CD4-positive, alpha-beta T cell (primary cell): Measurements from ENCODE around the gene FAAP20. TPM values are rescaled to one million over a fixed set of nuclear protein-coding genes. Genes with fewer than 3 reads are reported as not detected.

ENCODE experiments used
- ATAC-seq: fragments of 200-7000 bp; cut with Tn5 transposase; one replicate; pipeline ENCODE4 v1.10.0; 2022; ENCODE audit warnings: mild to moderate bottlenecking; ENCODE audit not compliant: poor library complexity
- CTCF ChIA-PET: fragments of 350-600 bp; sonication (Branson Sonifier 250); formaldehyde crosslinking; loops from one replicate; lab custom pipeline; 2021; ENCODE audit warnings: antibody characterized with exemption, inconsistent platforms; lab: Charles Lee
- POLR2A ChIA-PET: fragments of 350-600 bp; sonication (Branson Sonifier 250); formaldehyde crosslinking; loops from one replicate; lab custom pipeline; 2021; ENCODE audit warnings: antibody characterized with exemption, inconsistent platforms; lab: Charles Lee
- DNase-seq, 14 experiments: peaks; one replicate each; pipeline ENCODE4 v3.0.0-alpha.2; 2013 to 2020; ENCODE audit warnings: mixed read lengths in 2 of 14
- H3K27ac ChIP-seq, 2 donors: one replicate each; pipeline versions ENCODE4 v1.5.1 to v1.7.0; 2013; ENCODE audit warnings: low read length in 2 of 2, low read depth in 1 of 2, mild to moderate bottlenecking in 1 of 2
- H3K27me3 ChIP-seq, 2 experiments: 1 replicate in 1 of 2; 2 replicates in 1 of 2; pipeline versions ENCODE4 v1.6.1 to v1.7.0; 2013; ENCODE audit warnings: low read length in 2 of 2, control low read depth in 1 of 2, mild to moderate bottlenecking in 1 of 2, moderate library complexity in 1 of 2; ENCODE audit not compliant: insufficient read depth in 2 of 2, control insufficient read depth in 1 of 2
- H3K36me3 ChIP-seq: one replicate; pipeline ENCODE4 v1.6.1; 2013; ENCODE audit warnings: low read length, control low read depth; ENCODE audit not compliant: insufficient read depth
- H3K4me1 ChIP-seq: one replicate; pipeline ENCODE4 v1.6.1; 2013; ENCODE audit warnings: low read length, control low read depth; ENCODE audit not compliant: insufficient read depth
- H3K4me3 ChIP-seq: one replicate; pipeline ENCODE4 v1.5.1; 2013; ENCODE audit warnings: mild to moderate bottlenecking, low read length, moderate library complexity
- H3K9me3 ChIP-seq, 2 experiments: 1 replicate in 1 of 2; 2 replicates in 1 of 2; pipeline versions ENCODE4 v1.6.1 to v1.7.0; 2013; ENCODE audit warnings: low read length in 2 of 2, mild to moderate bottlenecking in 2 of 2, control low read depth in 1 of 2, moderate library complexity in 1 of 2; ENCODE audit not compliant: control insufficient read depth in 1 of 2, insufficient read depth in 1 of 2
- H3K27ac Mint-ChIP-seq: one replicate; pipeline ENCODE4 v1.8.0; 2020; ENCODE audit warnings: mixed read lengths
- H3K27me3 Mint-ChIP-seq: one replicate; pipeline ENCODE4 v1.8.0; 2021; ENCODE audit warnings: mixed read lengths
- H3K36me3 Mint-ChIP-seq: one replicate; pipeline ENCODE4 v1.8.0; 2021; ENCODE audit warnings: low read depth, mixed read lengths
- H3K4me1 Mint-ChIP-seq: one replicate; pipeline ENCODE4 v1.8.0; 2021; ENCODE audit warnings: low read depth, mixed read lengths
- H3K4me3 Mint-ChIP-seq: one replicate; pipeline ENCODE4 v1.8.0; 2020; ENCODE audit warnings: mild to moderate bottlenecking, mixed read lengths
- H3K9me3 Mint-ChIP-seq: one replicate; pipeline ENCODE4 v1.8.0; 2020; ENCODE audit warnings: mixed read lengths
- CTCF ChIP-seq: fragments of 200-600 bp; IDR thresholded peaks from one replicate; pipeline ENCODE4 v1.8.0; 2022; ENCODE audit warnings: antibody characterized with exemption, mild to moderate bottlenecking
- intact Hi-C, 2 experiments: fragments of 100-400 bp; cut with DNase I in 1 of 2; cut with micrococcal nuclease in 1 of 2; formaldehyde crosslinking; loops; one replicate each; pipeline versions ENCODE4 v1.15.1 to v1.9.0; 2023 to 2025; cut with DNase I, micrococcal nuclease
- polyA plus RNA-seq, 2 donors: library from polyadenylated mRNA; unstranded; fragments of 120-200 nt; gene quantifications; one replicate each; pipeline ENCODE4 v1.2.1, GENCODE V29; 2013
- total RNA-seq, 174 experiments: library from RNA in 2 of 174; stranded (reverse) in 2 of 174; gene quantifications; one replicate each; pipeline ENCODE4 v1.2.3 and lab custom pipeline; 2021 to 2026

The FAAP20 gene
- total RNA-seq (10 to 100 TPM; 51.7 to 53.1 TPM), total RNA-seq (lab: John Stamatoyannopoulos, UW) (8.9 to 35.3 (median 21.9) reads per million in 172 experiments)
- 50.9 TPM for polyA plus RNA-seq (2013, experiment 1 of 2)
- 41.5 TPM for polyA plus RNA-seq (2013, experiment 2 of 2)

- no peaks in the 10 kb centered on the region for H3K9me3 Mint-ChIP-seq
- peak; percentile 56 for ATAC-seq
- Histone ChIP-seq H3K4me1 (peaks cover 64% of the 10 kb centered on the region), H3K36me3 (peaks cover 2% of the 10 kb centered on the region), H3K27me3 (no peaks in the 10 kb centered on the region), H3K4me3 (peak within 1 kb of the TSS; percentile 57), H3K9me3 (peaks cover 0 to 5% of the 10 kb centered on the region in 2 experiments), H3K27ac (peak within 1 kb of the TSS; percentile 83 to 86)
- ChIA-PET POLR2A (interaction anchor here (0.6 to 2.1 kb wide), 22 partner anchors 9 to 390 kb away, joined by 3 to 36 read pairs (median 6); partner anchors contain the start of genes MORN1, RER1, SKI and TNFRSF14), CTCF (interaction anchor here (0.6 to 3.2 kb wide), 28 partner anchors 10 to 1342 kb away, joined by 3 to 47 read pairs (median 5); partner anchors contain the start of genes MORN1, RER1 and SKI)
- peak within 1 kb of the TSS; percentile 88 for H3K4me3 Mint-ChIP-seq
- H3K27me3 Mint-ChIP-seq = no peaks in the 10 kb centered on the region
- H3K4me1 Mint-ChIP-seq = peaks cover 8% of the 10 kb centered on the region
- H3K27ac Mint-ChIP-seq = peak within 1 kb of the TSS; percentile 86
- H3K36me3 Mint-ChIP-seq = no peaks in the 10 kb centered on the region
- TF ChIP-seq CTCF = no peak
- intact Hi-C loops = loop anchor here (2.0 to 10.0 kb wide), 4 partner anchors 60 to 650 kb away; partner anchors contain the start of genes MORN1 (in 1 of the 2) and RER1 (in 1 of the 2)
- peak in 11 of 14 experiments; percentile 16 to 89 (median 76) for DNase-seq
Observed at GRCh38 chr1:2194319-2194897, at the start of gene FAAP20. TSS of gene FAAP20 (minus strand) at chr1:2194772. CDS start at chr1:2194749, 23 bp downstream.

- ATAC-seq = peak; percentile 3
- peak in 1 of 14 experiments; percentile 22 for DNase-seq
- H3K4me1 Mint-ChIP-seq = peaks cover 88% of the 10 kb centered on the region
- no peaks in the 10 kb centered on the region for H3K9me3 ChIP-seq
- H3K27me3 ChIP-seq = no peaks in the 10 kb centered on the region
- H3K4me1 ChIP-seq = peaks cover 92% of the 10 kb centered on the region
- H3K27ac Mint-ChIP-seq = peak overlapping the region; percentile 88
- POLR2A ChIA-PET = interaction anchor here (1.0 to 2.4 kb wide), 2 partner anchors 9 to 15 kb away, joined by 3 to 8 read pairs; no protein-coding TSS in a partner anchor
- peaks cover 85% of the 10 kb centered on the region for H3K36me3 Mint-ChIP-seq
- CTCF ChIA-PET = interaction anchor here (1.3 kb wide), 1 partner anchor 10 kb away, joined by 3 read pairs; no protein-coding TSS in a partner anchor
- H3K4me3 Mint-ChIP-seq = peak overlapping the region; percentile 84
- no peaks in the 10 kb centered on the region for H3K9me3 Mint-ChIP-seq
- no peak overlapping the region for H3K27ac ChIP-seq
- H3K36me3 ChIP-seq = peaks cover 42% of the 10 kb centered on the region
- H3K4me3 ChIP-seq = no peak overlapping the region
- H3K27me3 Mint-ChIP-seq = no peaks in the 10 kb centered on the region
- no peak for TF ChIP-seq CTCF
- intact Hi-C loops = no loop called here
Observed at GRCh38 chr1:2242814-2243725, 48.5 kb upstream of the FAAP20 start.

- Mint-ChIP-seq H3K27me3 (no peaks in the 10 kb centered on the region), H3K27ac (peak overlapping the region; percentile 88), H3K4me3 (peak overlapping the region; percentile 84), H3K9me3 (no peaks in the 10 kb centered on the region), H3K36me3 (peaks cover 84% of the 10 kb centered on the region), H3K4me1 (peaks cover 86% of the 10 kb centered on the region)
- ChIA-PET CTCF (no interaction called here), POLR2A (interaction anchor here (1.7 kb wide), 1 partner anchor 13 kb away, joined by 7 read pairs; no protein-coding TSS in a partner anchor)
- peak in 1 of 14 experiments; percentile 12 for DNase-seq
- Histone ChIP-seq H3K4me1 (peaks cover 92% of the 10 kb centered on the region), H3K27ac (no peak overlapping the region), H3K36me3 (peaks cover 35% of the 10 kb centered on the region), H3K4me3 (no peak overlapping the region), H3K9me3 (no peaks in the 10 kb centered on the region), H3K27me3 (no peaks in the 10 kb centered on the region)
- intact Hi-C loops = no loop called here
- no peak for TF ChIP-seq CTCF
- ATAC-seq = no peak
Observed at GRCh38 chr1:2241820-2242219, 47.2 kb upstream of the FAAP20 start.
